Central memory CD8-positive, alpha-beta T cell (primary cell): Measurements from ENCODE around the gene FBXO31.

Experiments used
- ATAC-seq: fragments of 150-1000 bp; cut with Tn5 transposase; replicated peaks from 2 replicates; pipeline ENCODE4 v1.10.0; 2022; ENCODE audit warnings: mild to moderate bottlenecking, moderate FRiP score, moderate number of reproducible peaks; ENCODE audit not compliant: poor library complexity, severe bottlenecking; ENCODE audit errors: extremely low read depth
- DNase-seq, 2 donors: peaks; one replicate each; pipeline ENCODE4 v3.0.0; 2021; ENCODE audit warnings: low spot score in 2 of 2
- H3K27ac Mint-ChIP-seq: one replicate; pipeline ENCODE4 v1.8.0; 2022; ENCODE audit warnings: low read depth, mild to moderate bottlenecking, moderate library complexity, mixed read lengths
- H3K27me3 Mint-ChIP-seq: one replicate; pipeline ENCODE4 v1.8.0; 2022; ENCODE audit warnings: mixed read lengths
- H3K36me3 Mint-ChIP-seq: one replicate; pipeline ENCODE4 v1.8.0; 2022; ENCODE audit warnings: mild to moderate bottlenecking, moderate library complexity, mixed read lengths; ENCODE audit not compliant: insufficient read depth
- H3K4me1 Mint-ChIP-seq: one replicate; pipeline ENCODE4 v1.8.0; 2022; ENCODE audit warnings: mixed read lengths
- H3K4me3 Mint-ChIP-seq: one replicate; pipeline ENCODE4 v1.8.0; 2022; ENCODE audit warnings: mild to moderate bottlenecking, moderate library complexity, mixed read lengths
- H3K9me3 Mint-ChIP-seq: one replicate; pipeline ENCODE4 v1.8.0; 2022; ENCODE audit warnings: mixed read lengths

The FBXO31 gene

GRCh38 chr16:87308826-87309225, 74.8 kb downstream of the FBXO31 start:
- no peak overlapping the region for H3K27ac Mint-ChIP-seq
- H3K4me1 Mint-ChIP-seq: no peaks in the 10 kb centered on the region
- H3K27me3 Mint-ChIP-seq: no peaks in the 10 kb centered on the region
- DNase-seq: no peak
- no peak overlapping the region for H3K4me3 Mint-ChIP-seq
- H3K36me3 Mint-ChIP-seq: no peaks in the 10 kb centered on the region
- no peaks in the 10 kb centered on the region for H3K9me3 Mint-ChIP-seq
- no peak for ATAC-seq

- Mint-ChIP-seq H3K4me3 (no peak overlapping the region), H3K4me1 (no peaks in the 10 kb centered on the region), H3K27ac (no peak overlapping the region), H3K9me3 (no peaks in the 10 kb centered on the region), H3K27me3 (no peaks in the 10 kb centered on the region), H3K36me3 (no peaks in the 10 kb centered on the region)
- DNase-seq (no peak), ATAC-seq (no peak)
These were observed 77.1 kb downstream of the FBXO31 start for GRCh38 chr16:87306516-87306915.

GRCh38 chr16:87305505-87306391, 77.8 kb downstream of the FBXO31 start:
- H3K27me3 Mint-ChIP-seq: no peaks in the 10 kb centered on the region
- no peaks in the 10 kb centered on the region for H3K4me1 Mint-ChIP-seq
- no peaks in the 10 kb centered on the region for H3K36me3 Mint-ChIP-seq
- H3K4me3 Mint-ChIP-seq: no peak overlapping the region
- H3K27ac Mint-ChIP-seq: no peak overlapping the region
- DNase-seq: no peak
- no peak for ATAC-seq
- H3K9me3 Mint-ChIP-seq: no peaks in the 10 kb centered on the region

GRCh38 chr16:87304951-87305350, 78.6 kb downstream of the FBXO31 start:
- no peaks in the 10 kb centered on the region for H3K27me3 Mint-ChIP-seq
- no peak overlapping the region for H3K4me3 Mint-ChIP-seq
- DNase-seq: no peak
- H3K27ac Mint-ChIP-seq: no peak overlapping the region
- no peak for ATAC-seq
- no peaks in the 10 kb centered on the region for H3K36me3 Mint-ChIP-seq
- H3K9me3 Mint-ChIP-seq: no peaks in the 10 kb centered on the region
- H3K4me1 Mint-ChIP-seq: no peaks in the 10 kb centered on the region

- no peak overlapping the region for H3K27ac Mint-ChIP-seq
- H3K4me3 Mint-ChIP-seq: no peak overlapping the region
- no peaks in the 10 kb centered on the region for H3K9me3 Mint-ChIP-seq
- no peaks in the 10 kb centered on the region for H3K4me1 Mint-ChIP-seq
- DNase-seq: no peak
- no peaks in the 10 kb centered on the region for H3K36me3 Mint-ChIP-seq
- no peaks in the 10 kb centered on the region for H3K27me3 Mint-ChIP-seq
- ATAC-seq: no peak
These were observed 79.5 kb downstream of the FBXO31 start for GRCh38 chr16:87303962-87304521.

GRCh38 chr16:87303431-87303930, 80.1 kb downstream of the FBXO31 start:
- no peak overlapping the region for H3K27ac Mint-ChIP-seq
- H3K4me1 Mint-ChIP-seq: peaks cover 3% of the 10 kb centered on the region
- no peaks in the 10 kb centered on the region for H3K36me3 Mint-ChIP-seq
- H3K4me3 Mint-ChIP-seq: no peak overlapping the region
- H3K27me3 Mint-ChIP-seq: no peaks in the 10 kb centered on the region
- ATAC-seq: no peak
- no peaks in the 10 kb centered on the region for H3K9me3 Mint-ChIP-seq
- no peak for DNase-seq

GRCh38 chr16:87298857-87299465, 84.6 kb downstream of the FBXO31 start:
- H3K4me1 Mint-ChIP-seq: peaks cover 13% of the 10 kb centered on the region
- no peak overlapping the region for H3K27ac Mint-ChIP-seq
- DNase-seq (no peak), ATAC-seq (no peak)
- no peaks in the 10 kb centered on the region for H3K27me3 Mint-ChIP-seq
- no peaks in the 10 kb centered on the region for H3K36me3 Mint-ChIP-seq
- no peak overlapping the region for H3K4me3 Mint-ChIP-seq
- no peaks in the 10 kb centered on the region for H3K9me3 Mint-ChIP-seq

GRCh38 chr16:87297918-87298631, 85.5 kb downstream of the FBXO31 start:
- Mint-ChIP-seq H3K36me3 (no peaks in the 10 kb centered on the region), H3K27ac (no peak overlapping the region), H3K27me3 (no peaks in the 10 kb centered on the region), H3K4me1 (peaks cover 13% of the 10 kb centered on the region), H3K4me3 (no peak overlapping the region), H3K9me3 (no peaks in the 10 kb centered on the region)
- DNase-seq (no peak), ATAC-seq (no peak)

- Mint-ChIP-seq H3K9me3 (peaks cover under 1% of the 10 kb centered on the region), H3K36me3 (no peaks in the 10 kb centered on the region), H3K27me3 (no peaks in the 10 kb centered on the region), H3K27ac (no peak overlapping the region), H3K4me1 (peaks cover 13% of the 10 kb centered on the region), H3K4me3 (no peak overlapping the region)
- DNase-seq (no peak), ATAC-seq (no peak)
These were observed 86.2 kb downstream of the FBXO31 start for GRCh38 chr16:87297407-87297806.

- Mint-ChIP-seq H3K36me3 (no peaks in the 10 kb centered on the region), H3K27me3 (no peaks in the 10 kb centered on the region), H3K4me1 (peaks cover 13% of the 10 kb centered on the region), H3K27ac (no peak overlapping the region), H3K9me3 (peaks cover 5% of the 10 kb centered on the region), H3K4me3 (no peak overlapping the region)
- ATAC-seq (no peak), DNase-seq (no peak)
These were observed 87.7 kb downstream of the FBXO31 start for GRCh38 chr16:87295661-87296531.

- H3K36me3 Mint-ChIP-seq: no peaks in the 10 kb centered on the region
- peak; percentile 40 for ATAC-seq
- no peak overlapping the region for H3K4me3 Mint-ChIP-seq
- H3K9me3 Mint-ChIP-seq: peaks cover 5% of the 10 kb centered on the region
- H3K27ac Mint-ChIP-seq: no peak overlapping the region
- no peak for DNase-seq
- peaks cover 13% of the 10 kb centered on the region for H3K4me1 Mint-ChIP-seq
- H3K27me3 Mint-ChIP-seq: no peaks in the 10 kb centered on the region
These were observed 88.3 kb downstream of the FBXO31 start for GRCh38 chr16:87295259-87295658.

GRCh38 chr16:87293990-87294389, 89.6 kb downstream of the FBXO31 start:
- no peak overlapping the region for H3K4me3 Mint-ChIP-seq
- ATAC-seq (no peak), DNase-seq (no peak)
- no peak overlapping the region for H3K27ac Mint-ChIP-seq
- no peaks in the 10 kb centered on the region for H3K36me3 Mint-ChIP-seq
- peaks cover 13% of the 10 kb centered on the region for H3K4me1 Mint-ChIP-seq
- peaks cover 5% of the 10 kb centered on the region for H3K9me3 Mint-ChIP-seq
- no peaks in the 10 kb centered on the region for H3K27me3 Mint-ChIP-seq
